AG09309 (cell line): ENCODE measurements around the gene CYFIP1.

ENCODE experiments used
- DNase-seq: peaks from one replicate; pipeline ENCODE4 v3.0.0-alpha.2; 2010; ENCODE audit warnings: low read depth
- H3K4me3 ChIP-seq: 2 replicates; pipeline ENCODE4 v1.5.1; 2011; ENCODE audit warnings: mild to moderate bottlenecking, low read depth, low read length, moderate library complexity; ENCODE audit not compliant: control insufficient read depth
- CTCF ChIP-seq: IDR thresholded peaks from 2 replicates; pipeline ENCODE4 v1.5.1; 2011; ENCODE audit warnings: mild to moderate bottlenecking, low read depth, low read length, inconsistent platforms; ENCODE audit not compliant: insufficient read depth, control insufficient read depth; ENCODE audit errors: missing control alignments

CYFIP1 gene

GRCh38 chr15:22870865-22871264 lies 109.3 kb downstream of the CYFIP1 start:
- TF ChIP-seq CTCF = no peak
- no peak overlapping the region for H3K4me3 ChIP-seq
- no peak for DNase-seq

GRCh38 chr15:22869856-22870255 lies 110.3 kb downstream of the CYFIP1 start:
- DNase-seq = no peak
- TF ChIP-seq CTCF = no peak
- H3K4me3 ChIP-seq = no peak overlapping the region

GRCh38 chr15:22868928-22869327 lies 111.2 kb downstream of the CYFIP1 start:
- no peak for DNase-seq
- TF ChIP-seq CTCF = no peak
- no peak overlapping the region for H3K4me3 ChIP-seq

- no peak for TF ChIP-seq CTCF
- no peak for DNase-seq
- no peak overlapping the region for H3K4me3 ChIP-seq
These were observed 111.7 kb downstream of the CYFIP1 start for GRCh38 chr15:22868495-22868894.

- DNase-seq = no peak
- TF ChIP-seq CTCF = no peak
These were observed 112.3 kb downstream of the CYFIP1 start for GRCh38 chr15:22867886-22868285.

GRCh38 chr15:22866079-22866478 lies 114.1 kb downstream of the CYFIP1 start:
- H3K4me3 ChIP-seq = no peak overlapping the region
- TF ChIP-seq CTCF = no peak
- DNase-seq = no peak

More at GRCh38 chr15:22867886-22868285, 112.3 kb downstream of the CYFIP1 start:
- H3K4me3 ChIP-seq = no peak overlapping the region

- no peak for TF ChIP-seq CTCF
- no peak for DNase-seq
- H3K4me3 ChIP-seq = no peak overlapping the region
These were observed 116.8 kb downstream of the CYFIP1 start for GRCh38 chr15:22863356-22863755.
